HL-60 (cell line): ENCODE data around the gene SLC25A44.

Experiments
- DNase-seq, 2 experiments: peaks; one replicate each; pipeline ENCODE4 v3.0.0-alpha.2; 2010 to 2020; ENCODE audit warnings: low read depth in 1 of 2, low spot score in 1 of 2
- H3K27ac ChIP-seq: fragments of 250-450 bp; sonication (Bioruptor Pico); replicated peaks from 2 replicates; pipeline ENCODE4 v1.5.1; 2020; ENCODE audit warnings: mild to moderate bottlenecking, moderate library complexity
- H3K27me3 ChIP-seq: fragments of 250-450 bp; sonication (Bioruptor Pico); 2 replicates; pipeline ENCODE4 v1.5.1; 2021; ENCODE audit warnings: mild to moderate bottlenecking, moderate library complexity; ENCODE audit not compliant: insufficient read depth, poor library complexity, severe bottlenecking
- H3K4me3 ChIP-seq: replicated peaks from 2 replicates; pipeline ENCODE4 v1.5.1; 2011; ENCODE audit warnings: mild to moderate bottlenecking, control low read depth, low read length; ENCODE audit not compliant: insufficient read depth
- CTCF ChIP-seq: IDR thresholded peaks from one replicate; pipeline ENCODE4 v1.5.1; 2011; ENCODE audit warnings: low read length, control low read depth, inconsistent platforms; ENCODE audit not compliant: insufficient read depth
- GABPA ChIP-seq: IDR thresholded peaks from 2 replicates; pipeline ENCODE4 v1.6.1; 2012; ENCODE audit warnings: low read depth
- POLR2AphosphoS5 ChIP-seq: IDR thresholded peaks from 2 replicates; pipeline ENCODE4 v1.6.1; 2012; ENCODE audit warnings: low read depth
- REST ChIP-seq: IDR thresholded peaks from 2 replicates; pipeline ENCODE4 v1.6.1; 2012; ENCODE audit warnings: low read depth; ENCODE audit not compliant: insufficient replicate concordance
- SPI1 ChIP-seq: IDR thresholded peaks from 2 replicates; pipeline ENCODE4 v1.6.1; 2012; ENCODE audit warnings: low read depth, mild to moderate bottlenecking, borderline replicate concordance

The SLC25A44 gene

GRCh38 chr1:156258859-156259258, 65.0 kb downstream of the SLC25A44 start:
- DNase-seq = no peak
- no peaks in the 10 kb centered on the region for H3K27me3 ChIP-seq
- TF ChIP-seq GABPA (no peak), SPI1 (no peak), POLR2AphosphoS5 (no peak), REST (no peak), CTCF (no peak)

GRCh38 chr1:156259805-156260204, 65.9 kb downstream of the SLC25A44 start:
- H3K4me3 ChIP-seq = no peak overlapping the region
- H3K27me3 ChIP-seq = no peaks in the 10 kb centered on the region
- TF ChIP-seq CTCF = no peak
- TF ChIP-seq GABPA = no peak
- TF ChIP-seq POLR2AphosphoS5 = no peak
- TF ChIP-seq REST = no peak
- TF ChIP-seq SPI1 = no peak
- H3K27ac ChIP-seq = no peak overlapping the region
- no peak for DNase-seq

More at GRCh38 chr1:156258859-156259258, 65.0 kb downstream of the SLC25A44 start:
- H3K27ac ChIP-seq = no peak overlapping the region
- no peak overlapping the region for H3K4me3 ChIP-seq

GRCh38 chr1:156260896-156261295, 67.0 kb downstream of the SLC25A44 start:
- H3K27ac ChIP-seq = no peak overlapping the region
- TF ChIP-seq GABPA (no peak), SPI1 (no peak), REST (no peak), POLR2AphosphoS5 (no peak), CTCF (no peak)

More at GRCh38 chr1:156260896-156261295, 67.0 kb downstream of the SLC25A44 start:
- Histone ChIP-seq H3K4me3 (no peak overlapping the region), H3K27me3 (no peaks in the 10 kb centered on the region)
- no peak for DNase-seq
